ENCODE data around the gene MIB1.

Gene MIB1

DNA sequence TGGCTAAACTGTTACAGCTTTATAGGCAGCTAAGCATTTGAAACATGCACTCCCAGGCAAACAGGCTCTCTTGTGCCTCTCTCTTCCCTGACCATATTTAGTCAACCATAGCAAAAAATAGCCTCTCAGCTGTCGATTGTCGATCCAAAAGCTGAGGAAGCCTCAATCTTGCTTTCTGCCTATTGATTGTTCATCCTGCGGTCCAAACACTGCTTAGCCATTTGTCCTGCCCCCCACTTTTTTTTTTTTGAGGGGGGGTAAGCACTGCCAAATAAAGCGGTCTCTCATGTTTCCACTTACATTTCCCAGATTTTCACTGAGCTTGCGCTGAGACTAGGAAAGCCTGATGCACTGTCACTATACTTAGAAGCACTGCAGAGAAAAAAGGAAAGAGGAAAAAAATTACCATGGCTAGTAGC is 90.8 kb downstream of the MIB1 start:
- CTCF ChIA-PET = interaction anchor here (2.7 kb wide), 1 partner anchor 11 kb away, joined by 18 read pairs; no protein-coding TSS in a partner anchor
- POLR2A ChIA-PET = no interaction called here
- TF ChIP-seq, protein P1, sequence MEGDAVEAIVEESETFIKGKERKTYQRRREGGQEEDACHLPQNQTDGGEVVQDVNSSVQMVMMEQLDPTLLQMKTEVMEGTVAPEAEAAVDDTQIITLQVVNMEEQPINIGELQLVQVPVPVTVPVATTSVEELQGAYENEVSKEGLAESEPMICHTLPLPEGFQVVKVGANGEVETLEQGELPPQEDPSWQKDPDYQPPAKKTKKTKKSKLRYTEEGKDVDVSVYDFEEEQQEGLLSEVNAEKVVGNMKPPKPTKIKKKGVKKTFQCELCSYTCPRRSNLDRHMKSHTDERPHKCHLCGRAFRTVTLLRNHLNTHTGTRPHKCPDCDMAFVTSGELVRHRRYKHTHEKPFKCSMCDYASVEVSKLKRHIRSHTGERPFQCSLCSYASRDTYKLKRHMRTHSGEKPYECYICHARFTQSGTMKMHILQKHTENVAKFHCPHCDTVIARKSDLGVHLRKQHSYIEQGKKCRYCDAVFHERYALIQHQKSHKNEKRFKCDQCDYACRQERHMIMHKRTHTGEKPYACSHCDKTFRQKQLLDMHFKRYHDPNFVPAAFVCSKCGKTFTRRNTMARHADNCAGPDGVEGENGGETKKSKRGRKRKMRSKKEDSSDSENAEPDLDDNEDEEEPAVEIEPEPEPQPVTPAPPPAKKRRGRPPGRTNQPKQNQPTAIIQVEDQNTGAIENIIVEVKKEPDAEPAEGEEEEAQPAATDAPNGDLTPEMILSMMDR (IDR thresholded peaks at IDR 0.05; ENCODE audit: insufficient read depth, low read length, missing control alignments) = no peak
- no peak for DNase-seq (ENCODE audit: low read depth, low spot score)
- H3K4me3 ChIP-seq (ENCODE audit: low read depth, low read length) = no peak overlapping the region

DNA sequence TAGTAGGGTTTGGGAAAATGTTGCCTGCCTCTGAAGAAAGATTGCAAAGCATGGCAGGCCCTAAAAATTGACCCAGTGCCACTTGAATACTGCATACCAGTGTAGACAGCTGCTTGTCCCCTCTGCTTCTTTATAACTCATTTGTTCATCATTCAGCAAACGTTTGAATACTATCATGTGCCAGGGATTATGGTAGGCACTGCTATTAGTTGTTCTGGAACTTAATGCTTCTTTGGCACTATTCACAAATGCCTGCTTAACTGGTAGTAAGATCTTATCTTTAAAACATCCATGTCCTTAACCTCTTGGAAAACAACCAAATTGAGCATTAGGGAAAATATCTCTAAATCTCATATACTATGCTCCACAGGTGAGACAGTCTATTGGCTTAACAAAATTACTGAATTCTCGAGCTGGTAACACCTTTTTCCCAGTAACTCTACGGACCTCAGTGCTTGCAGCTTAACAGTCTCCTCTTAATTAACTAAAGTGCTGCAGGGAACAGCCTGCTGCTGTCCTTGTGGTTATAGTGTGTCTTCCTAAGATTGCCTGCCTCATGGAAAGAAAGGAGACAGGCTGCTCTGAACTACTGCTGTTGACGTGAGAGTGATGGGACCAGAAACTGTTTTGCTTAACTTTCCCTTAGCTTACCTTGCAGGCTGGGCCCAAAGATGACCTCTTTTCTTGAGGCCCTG is 93.2 kb downstream of the MIB1 start:
- ChIA-PET POLR2A (no interaction called here), CTCF (interaction anchor here (1.1 to 1.5 kb wide), 2 partner anchors 13 to 18 kb away, joined by 3 to 4 read pairs; no protein-coding TSS in a partner anchor)
- TF ChIP-seq, protein P1 (IDR thresholded peaks at IDR 0.05; ENCODE audit: insufficient read depth, low read length, missing control alignments) = no peak

DNA sequence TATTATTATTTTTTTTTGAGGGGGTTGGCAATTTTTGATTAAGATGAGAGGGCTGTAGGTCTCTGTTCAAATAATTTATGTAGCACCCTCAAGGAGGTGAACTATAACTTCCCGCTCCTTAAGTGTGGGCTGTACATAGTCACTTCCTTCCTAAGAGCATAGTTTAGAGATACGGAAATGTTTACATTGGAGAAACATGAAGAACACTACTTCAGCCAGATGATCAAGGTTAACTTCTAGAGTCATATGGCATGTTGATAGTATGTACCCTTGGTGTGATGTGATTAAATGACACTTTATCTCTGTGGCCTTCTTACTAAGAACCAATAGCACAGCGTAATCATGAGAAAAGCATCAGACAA is 93.7 kb downstream of the MIB1 start:
- no peak for DNase-seq (ENCODE audit: low read depth, low spot score)
- POLR2A ChIA-PET = interaction anchor here (0.7 kb wide), 1 partner anchor 733 kb away, joined by 4 read pairs; no protein-coding TSS in a partner anchor
- CTCF ChIA-PET = interaction anchor here (1.1 kb wide), 1 partner anchor 19 kb away, joined by 3 read pairs; no protein-coding TSS in a partner anchor
- TF ChIP-seq, protein P1 (IDR thresholded peaks at IDR 0.05; ENCODE audit: insufficient read depth, low read length, missing control alignments) = no peak
- H3K4me3 ChIP-seq (ENCODE audit: low read depth, low read length) = no peak overlapping the region

More for the DNA sequence above, 93.2 kb downstream of the MIB1 start:
- no peak overlapping the region for H3K4me3 ChIP-seq (ENCODE audit: low read depth, low read length)
- DNase-seq (ENCODE audit: low read depth, low spot score) = no peak

DNA sequence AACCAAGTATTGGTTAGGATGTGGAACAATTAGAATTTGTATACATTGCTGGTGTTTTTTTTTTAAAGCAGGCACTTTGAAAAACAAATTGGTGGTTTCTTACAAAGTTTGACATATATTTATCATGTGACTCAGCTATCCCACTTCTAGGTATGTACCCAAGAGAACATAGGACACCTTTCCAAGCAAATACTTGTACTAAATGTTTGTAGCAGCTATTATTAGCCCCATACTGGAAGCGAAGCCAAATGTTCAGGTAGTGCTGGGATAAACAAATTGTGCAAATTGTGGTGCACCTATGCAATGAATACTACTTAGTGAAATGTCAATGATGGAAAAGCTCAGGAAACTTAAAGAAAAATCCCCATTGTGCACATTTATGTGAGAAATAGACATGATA is 101.0 kb downstream of the MIB1 start:
- TF ChIP-seq, protein P1 (IDR thresholded peaks at IDR 0.05; ENCODE audit: insufficient read depth, low read length, missing control alignments) = no peak
- no peak for DNase-seq (ENCODE audit: low read depth, low spot score)
- POLR2A ChIA-PET = no interaction called here
- CTCF ChIA-PET = interaction anchor here (1.0 to 2.2 kb wide), 6 partner anchors 9 to 274 kb away, joined by 3 to 8 read pairs (median 4); no protein-coding TSS in a partner anchor
- no peak overlapping the region for H3K4me3 ChIP-seq (ENCODE audit: low read depth, low read length)

DNA sequence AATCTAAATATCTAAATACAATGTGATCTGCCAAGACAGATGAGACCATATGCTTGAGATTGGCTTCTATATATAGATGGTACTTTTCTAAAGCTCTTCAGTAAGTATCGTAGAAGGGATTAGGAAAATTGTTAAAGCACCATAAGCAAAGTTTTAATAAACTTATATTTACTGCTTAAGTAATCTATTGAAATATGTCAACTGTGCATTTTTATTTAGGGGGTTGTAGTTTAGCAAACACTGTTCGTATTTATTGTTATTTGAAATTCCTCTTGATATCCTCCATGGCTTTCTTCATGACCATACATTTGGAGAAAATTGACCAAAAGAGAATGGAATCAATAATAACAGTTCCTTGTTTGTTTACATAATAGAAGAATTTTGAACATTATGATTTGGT is 102.7 kb downstream of the MIB1 start:
- CTCF ChIA-PET = interaction anchor here (1.2 to 2.2 kb wide), 2 partner anchors 23 to 354 kb away, joined by 3 to 8 read pairs; no protein-coding TSS in a partner anchor
- TF ChIP-seq, protein P1 (IDR thresholded peaks at IDR 0.05; ENCODE audit: insufficient read depth, low read length, missing control alignments) = no peak
- no peak for DNase-seq (ENCODE audit: low read depth, low spot score)
- POLR2A ChIA-PET = no interaction called here
- H3K4me3 ChIP-seq (ENCODE audit: low read depth, low read length) = no peak overlapping the region

DNA sequence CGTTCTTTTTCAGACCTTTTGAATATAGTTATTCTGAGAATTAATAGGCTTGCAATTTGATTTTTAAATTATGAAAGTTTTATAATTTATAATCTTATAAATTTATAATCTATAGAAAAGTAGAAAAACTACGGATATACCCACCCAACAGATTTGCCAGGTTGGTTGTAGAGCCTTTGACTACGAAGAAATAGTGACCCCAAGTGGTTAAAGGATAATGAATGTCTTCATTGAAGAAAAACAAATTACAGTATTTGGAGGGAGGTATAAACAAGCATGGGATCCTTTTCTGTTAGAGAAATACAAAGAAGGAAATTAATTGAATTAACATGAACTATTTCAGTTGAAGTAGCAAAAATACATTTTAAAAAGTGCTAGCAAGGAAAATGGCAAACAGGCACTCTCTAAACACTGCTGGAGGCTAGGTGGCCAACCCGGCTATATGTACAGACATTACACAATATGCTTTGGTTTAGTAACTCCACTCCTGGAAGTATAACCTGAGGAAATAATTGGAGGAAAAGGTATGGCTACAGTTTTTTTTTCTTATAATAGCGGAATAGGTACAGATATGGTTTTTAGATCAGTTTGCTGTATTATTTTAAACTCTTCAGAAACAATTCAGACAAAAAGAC is 110.9 kb downstream of the MIB1 start:
- ChIA-PET CTCF (interaction anchor here (1.5 kb wide), 1 partner anchor 364 kb away, joined by 7 read pairs; no protein-coding TSS in a partner anchor), POLR2A (no interaction called here)
- TF ChIP-seq, protein P1 (IDR thresholded peaks at IDR 0.05; ENCODE audit: insufficient read depth, low read length, missing control alignments) = no peak
- no peak overlapping the region for H3K4me3 ChIP-seq (ENCODE audit: low read depth, low read length)
- DNase-seq (ENCODE audit: low read depth, low spot score) = no peak

All from AG04449 (cell line).